ENCODE results near the gene PAGR1. TPM values are rescaled to one million over a fixed set of nuclear protein-coding genes. Genes with fewer than 3 reads are reported as not detected.

PAGR1 gene
- total RNA-seq, 1 donor from 2014 or later, result 53.9 TPM

- H3K4me3 ChIP-seq (ENCODE audit: low read depth, low read length), result no peak overlapping the region
- H3K27me3 ChIP-seq (ENCODE audit: control insufficient read depth, insufficient read depth, low read length), result no peaks in the 10 kb centered on the region
- DNase-seq (ENCODE audit: low read depth), result no peak
- H3K36me3 ChIP-seq (ENCODE audit: control insufficient read depth, insufficient read depth, low read length), result no peaks in the 10 kb centered on the region
- TF ChIP-seq, protein P1, sequence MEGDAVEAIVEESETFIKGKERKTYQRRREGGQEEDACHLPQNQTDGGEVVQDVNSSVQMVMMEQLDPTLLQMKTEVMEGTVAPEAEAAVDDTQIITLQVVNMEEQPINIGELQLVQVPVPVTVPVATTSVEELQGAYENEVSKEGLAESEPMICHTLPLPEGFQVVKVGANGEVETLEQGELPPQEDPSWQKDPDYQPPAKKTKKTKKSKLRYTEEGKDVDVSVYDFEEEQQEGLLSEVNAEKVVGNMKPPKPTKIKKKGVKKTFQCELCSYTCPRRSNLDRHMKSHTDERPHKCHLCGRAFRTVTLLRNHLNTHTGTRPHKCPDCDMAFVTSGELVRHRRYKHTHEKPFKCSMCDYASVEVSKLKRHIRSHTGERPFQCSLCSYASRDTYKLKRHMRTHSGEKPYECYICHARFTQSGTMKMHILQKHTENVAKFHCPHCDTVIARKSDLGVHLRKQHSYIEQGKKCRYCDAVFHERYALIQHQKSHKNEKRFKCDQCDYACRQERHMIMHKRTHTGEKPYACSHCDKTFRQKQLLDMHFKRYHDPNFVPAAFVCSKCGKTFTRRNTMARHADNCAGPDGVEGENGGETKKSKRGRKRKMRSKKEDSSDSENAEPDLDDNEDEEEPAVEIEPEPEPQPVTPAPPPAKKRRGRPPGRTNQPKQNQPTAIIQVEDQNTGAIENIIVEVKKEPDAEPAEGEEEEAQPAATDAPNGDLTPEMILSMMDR (IDR thresholded peaks at IDR 0.05; ENCODE audit: insufficient read depth, low read length, poor library complexity, severe bottlenecking), result no peak
These were observed 36.7 kb downstream of the PAGR1 start for GRCh38 chr16:29852654-29853053.

DNA sequence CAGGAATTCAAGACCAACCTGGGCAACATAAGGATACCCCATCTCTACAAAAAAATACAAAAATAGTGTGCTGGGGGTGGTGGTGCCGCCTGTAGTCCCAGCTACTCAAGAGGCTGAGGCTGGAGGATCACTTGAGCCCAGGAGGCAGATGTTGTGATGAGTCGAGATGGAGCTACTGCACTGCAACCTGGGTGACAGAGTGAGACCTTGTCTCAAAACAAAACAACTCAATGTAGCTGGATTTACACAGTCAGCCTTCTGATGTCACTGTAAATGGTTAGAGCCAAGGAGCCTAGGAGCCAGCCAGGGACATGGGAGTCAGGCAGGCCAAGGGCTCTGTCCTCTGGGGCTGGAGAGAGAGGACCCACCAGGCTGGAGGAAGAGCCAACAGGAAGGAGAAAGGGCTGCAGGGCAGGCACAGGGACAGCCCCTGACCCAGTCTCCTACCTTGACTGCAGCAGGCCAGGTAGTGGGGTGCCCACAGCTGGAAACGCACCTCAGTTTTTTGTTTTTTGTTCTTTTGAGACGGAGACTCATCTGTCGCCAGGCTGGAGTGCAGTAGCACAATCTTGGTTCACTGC lies 38.7 kb downstream of the PAGR1 start:
- TF ChIP-seq, protein P1 (IDR thresholded peaks at IDR 0.05; ENCODE audit: insufficient read depth, low read length, poor library complexity, severe bottlenecking), result no peak
- no peak for DNase-seq (ENCODE audit: low read depth)
- no peak overlapping the region for H3K4me3 ChIP-seq (ENCODE audit: low read depth, low read length)
- H3K27me3 ChIP-seq (ENCODE audit: control insufficient read depth, insufficient read depth, low read length), result no peaks in the 10 kb centered on the region
- H3K36me3 ChIP-seq (ENCODE audit: control insufficient read depth, insufficient read depth, low read length), result no peaks in the 10 kb centered on the region

- Histone ChIP-seq H3K36me3 (ENCODE audit: control insufficient read depth, insufficient read depth, low read length) (no peaks in the 10 kb centered on the region), H3K27me3 (ENCODE audit: control insufficient read depth, insufficient read depth, low read length) (no peaks in the 10 kb centered on the region), H3K4me3 (ENCODE audit: low read depth, low read length) (no peak overlapping the region)
- DNase-seq (ENCODE audit: low read depth), result no peak
- TF ChIP-seq, protein P1 (IDR thresholded peaks at IDR 0.05; ENCODE audit: insufficient read depth, low read length, poor library complexity, severe bottlenecking), result no peak
These were observed 41.3 kb downstream of the PAGR1 start for GRCh38 chr16:29857133-29857760.

DNA sequence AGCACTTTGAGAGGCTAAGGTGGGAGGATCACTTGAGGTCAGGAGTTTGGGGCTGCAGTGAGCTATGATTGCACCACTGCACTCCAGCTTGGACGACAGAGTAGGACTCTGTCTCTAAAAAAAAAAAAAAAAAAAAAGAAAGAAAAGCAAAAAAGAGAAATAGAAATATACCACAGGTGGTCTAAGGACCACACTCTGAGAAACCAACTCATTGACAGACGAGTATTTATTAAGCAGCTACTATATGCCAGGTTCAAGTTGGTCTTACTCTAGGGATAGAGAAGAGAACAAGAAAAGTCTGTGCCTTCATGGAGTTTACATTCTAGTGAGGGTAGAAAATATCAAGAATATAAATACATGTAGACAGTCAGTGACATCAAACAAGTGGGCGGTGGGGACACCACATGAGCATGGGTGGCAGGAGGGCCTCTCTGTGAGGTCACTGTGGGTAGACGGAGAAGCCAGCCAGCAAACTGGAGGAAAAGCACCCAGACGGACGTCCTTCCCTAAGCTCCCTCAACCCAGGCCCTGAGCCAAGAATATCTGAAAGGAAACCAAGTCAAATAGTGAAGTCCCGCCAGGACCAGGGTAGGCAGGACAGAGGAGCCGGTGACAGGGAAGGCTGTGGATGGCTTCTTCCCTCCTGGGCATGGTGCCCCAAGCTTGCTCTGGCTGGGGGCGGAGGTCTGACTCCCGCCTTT lies 42.3 kb downstream of the PAGR1 start:
- TF ChIP-seq, protein P1 (IDR thresholded peaks at IDR 0.05; ENCODE audit: insufficient read depth, low read length, poor library complexity, severe bottlenecking), result no peak
- no peak for DNase-seq (ENCODE audit: low read depth)
- Histone ChIP-seq H3K4me3 (ENCODE audit: low read depth, low read length) (no peak overlapping the region), H3K36me3 (ENCODE audit: control insufficient read depth, insufficient read depth, low read length) (no peaks in the 10 kb centered on the region), H3K27me3 (ENCODE audit: control insufficient read depth, insufficient read depth, low read length) (no peaks in the 10 kb centered on the region)

DNA sequence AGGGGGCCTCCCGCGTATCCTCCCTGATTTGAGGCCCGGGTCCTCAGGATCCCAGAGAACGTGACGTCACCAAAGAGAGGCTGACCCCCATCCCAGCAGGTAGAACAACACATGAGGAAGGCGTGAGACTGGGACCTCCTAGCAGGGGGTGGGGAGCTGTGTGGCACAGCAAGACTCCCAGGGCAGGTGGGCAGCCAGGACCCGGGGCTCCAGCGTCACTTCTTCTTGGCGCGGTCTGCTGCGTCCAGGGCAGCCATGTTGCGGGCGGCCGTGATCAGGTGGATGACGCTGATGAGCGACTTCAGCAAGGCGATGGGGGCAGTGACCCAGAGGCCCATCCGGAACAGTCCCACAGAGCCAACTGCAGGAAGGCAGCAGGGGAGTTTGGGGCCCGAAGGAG lies 43.0 kb downstream of the PAGR1 start:
- TF ChIP-seq, protein P1 (IDR thresholded peaks at IDR 0.05; ENCODE audit: insufficient read depth, low read length, poor library complexity, severe bottlenecking), result no peak
- no peak for DNase-seq (ENCODE audit: low read depth)
- H3K4me3 ChIP-seq (ENCODE audit: low read depth, low read length), result no peak overlapping the region
- no peaks in the 10 kb centered on the region for H3K27me3 ChIP-seq (ENCODE audit: control insufficient read depth, insufficient read depth, low read length)
- H3K36me3 ChIP-seq (ENCODE audit: control insufficient read depth, insufficient read depth, low read length), result no peaks in the 10 kb centered on the region

All from kidney epithelial cell (primary cell).